ENCODE results near the gene CCL26.
"Not testable (repeated sequence)": the region's sequence is repeated elsewhere in the genome, so short reads cannot be mapped to it uniquely, and the experiment has no call there.

CCL26 gene

DNA sequence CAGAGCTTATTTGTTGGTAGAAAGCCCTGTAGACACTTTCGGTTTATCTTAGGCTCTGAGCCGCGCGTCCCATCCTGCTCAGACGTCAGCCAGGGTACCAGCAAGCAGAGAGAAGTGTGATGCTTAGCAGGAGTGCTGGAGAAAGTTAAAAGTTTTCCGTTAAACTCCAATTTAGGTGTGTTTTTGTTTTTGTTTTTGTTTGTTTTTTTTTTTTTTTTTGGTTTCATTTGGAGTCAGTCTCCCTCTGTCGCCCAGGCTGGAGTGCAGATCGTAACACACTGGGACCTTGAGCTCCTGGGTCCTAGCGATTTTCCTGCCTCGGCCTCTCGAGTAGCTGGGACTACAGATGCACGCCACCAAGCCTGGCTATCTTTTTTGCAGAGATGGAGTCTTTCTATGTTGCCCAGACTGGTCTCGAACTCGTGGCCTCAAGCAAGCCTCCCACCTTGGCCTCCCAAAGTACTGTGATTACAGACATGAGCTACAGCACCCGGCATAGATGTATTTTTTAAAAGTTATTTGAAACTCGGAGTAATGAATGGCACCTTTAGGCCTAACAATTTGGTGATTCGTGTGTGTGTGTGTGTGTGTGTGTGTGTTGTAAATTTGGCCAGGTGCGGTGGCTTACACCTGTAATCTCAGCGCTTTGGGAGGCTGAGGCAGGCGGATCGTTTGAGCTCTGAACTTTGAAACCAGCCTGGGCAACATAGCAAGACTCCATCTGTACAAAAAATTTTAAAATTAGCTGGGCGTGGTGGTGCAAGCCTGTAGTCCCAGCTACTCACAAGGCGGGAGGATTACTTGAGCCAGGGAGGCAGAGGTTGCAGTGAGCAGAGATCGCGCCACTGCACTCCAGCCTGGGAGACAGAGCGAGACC is 32.0 kb downstream of the CCL26 start:
- DNase-seq (ENCODE audit: extremely low read depth in 1 of 2, low read depth in 1 of 2) = no peak

DNA sequence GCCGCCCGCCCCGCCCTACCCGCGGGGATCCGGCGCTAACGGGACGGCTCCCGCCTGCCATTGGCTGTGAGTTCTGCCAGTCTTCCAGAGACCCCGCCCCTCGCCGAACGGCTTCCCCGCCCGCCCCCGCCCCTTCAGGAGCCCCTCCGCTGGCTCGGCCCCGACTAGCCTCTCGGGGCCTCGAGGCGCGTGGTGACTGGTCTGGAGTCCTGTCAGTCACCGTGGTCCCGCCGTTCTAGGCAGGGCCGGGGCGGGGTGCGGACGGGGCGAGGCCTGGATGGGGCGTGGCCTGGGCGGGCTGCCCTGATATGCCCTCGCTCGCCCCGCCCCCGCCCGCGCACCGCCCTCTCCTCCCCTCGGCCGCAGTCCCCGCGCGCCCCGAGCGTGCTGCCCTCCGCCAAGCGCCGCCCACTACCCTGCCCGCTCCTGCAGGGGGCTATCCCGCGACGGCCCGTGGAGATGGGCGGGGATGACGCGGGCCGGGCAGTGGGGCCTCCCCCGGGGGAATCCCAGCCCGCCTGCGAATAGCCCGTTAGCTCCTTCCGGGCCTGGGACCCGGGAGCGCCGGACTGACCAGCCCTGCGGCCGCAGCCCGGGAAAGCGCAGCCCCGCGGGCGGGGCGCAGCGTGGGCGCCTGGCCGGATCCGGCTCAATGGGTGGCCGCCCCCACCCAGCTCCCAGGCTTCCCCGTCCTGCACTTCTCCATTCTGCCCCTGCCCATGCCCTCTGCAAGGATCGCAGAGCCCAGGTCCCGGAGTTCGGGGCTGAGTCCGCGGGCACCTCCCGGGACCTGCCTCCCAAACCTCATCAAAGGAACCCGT is 32.8 kb downstream of the CCL26 start:
- DNase-seq (ENCODE audit: extremely low read depth in 1 of 2, low read depth in 1 of 2) = peak; percentile 97 to 99

DNA sequence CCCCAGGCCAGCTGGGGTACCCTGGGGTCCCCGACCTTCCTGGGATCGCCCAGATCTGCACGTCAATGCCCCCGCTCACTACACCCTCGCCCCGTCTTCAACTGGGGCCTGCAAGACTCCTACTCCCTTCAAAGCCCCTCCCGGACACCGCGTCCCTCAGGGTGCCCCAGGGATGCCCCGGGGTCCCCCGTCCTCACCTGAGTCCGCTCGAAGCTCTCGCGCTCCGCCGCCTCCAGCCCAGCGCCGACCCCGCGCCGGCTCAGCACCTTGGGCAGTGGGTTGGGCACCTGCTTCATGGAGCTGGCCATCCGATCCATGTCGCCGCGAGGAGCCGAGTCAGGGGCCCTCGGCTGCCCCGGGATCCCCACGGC is 33.4 kb downstream of the CCL26 start, which contains the start of gene HIP1:
HIP1 (minus strand) TSS at position 338 of the 371 bp plus-strand sequence; CDS start at position 317, 21 bp downstream.
- no peak for DNase-seq (ENCODE audit: extremely low read depth in 1 of 2, low read depth in 1 of 2)

DNA sequence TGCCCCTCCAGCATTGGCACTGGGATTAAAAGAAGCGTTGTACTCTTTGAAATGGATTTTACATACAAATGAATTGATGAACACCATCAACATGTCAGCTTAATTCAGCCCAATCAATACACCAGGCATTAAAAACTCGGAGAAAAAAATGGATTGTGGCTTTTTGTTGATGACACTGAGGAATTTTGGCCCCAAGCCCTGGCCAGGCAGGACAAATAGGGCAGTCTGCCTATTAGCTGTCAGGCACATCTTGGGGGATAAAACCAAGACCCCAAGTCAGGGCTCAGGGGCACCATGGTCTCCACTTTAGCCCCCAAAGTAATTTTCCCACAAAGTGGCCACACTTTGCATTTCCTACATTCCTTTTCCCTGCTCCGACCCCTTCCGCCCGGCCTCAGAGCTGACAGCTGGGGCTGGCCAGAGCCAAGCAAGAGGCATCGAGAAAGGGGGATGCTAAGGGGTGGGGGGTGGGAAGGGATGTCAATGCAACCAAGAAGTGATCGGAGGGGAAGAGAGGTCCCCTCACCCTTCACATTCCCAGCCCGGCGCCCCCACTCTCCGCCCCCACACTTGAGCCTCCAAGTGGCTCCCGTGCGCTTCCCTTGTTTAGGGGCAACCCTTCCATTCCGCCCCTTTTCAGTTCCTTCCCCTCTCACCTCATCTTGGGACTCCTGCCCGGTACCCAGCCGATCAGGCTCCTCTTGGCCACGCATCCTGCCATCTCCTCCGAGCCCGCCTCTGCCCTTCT is 34.0 kb downstream of the CCL26 start:
- no peak for DNase-seq (ENCODE audit: extremely low read depth in 1 of 2, low read depth in 1 of 2)

DNA sequence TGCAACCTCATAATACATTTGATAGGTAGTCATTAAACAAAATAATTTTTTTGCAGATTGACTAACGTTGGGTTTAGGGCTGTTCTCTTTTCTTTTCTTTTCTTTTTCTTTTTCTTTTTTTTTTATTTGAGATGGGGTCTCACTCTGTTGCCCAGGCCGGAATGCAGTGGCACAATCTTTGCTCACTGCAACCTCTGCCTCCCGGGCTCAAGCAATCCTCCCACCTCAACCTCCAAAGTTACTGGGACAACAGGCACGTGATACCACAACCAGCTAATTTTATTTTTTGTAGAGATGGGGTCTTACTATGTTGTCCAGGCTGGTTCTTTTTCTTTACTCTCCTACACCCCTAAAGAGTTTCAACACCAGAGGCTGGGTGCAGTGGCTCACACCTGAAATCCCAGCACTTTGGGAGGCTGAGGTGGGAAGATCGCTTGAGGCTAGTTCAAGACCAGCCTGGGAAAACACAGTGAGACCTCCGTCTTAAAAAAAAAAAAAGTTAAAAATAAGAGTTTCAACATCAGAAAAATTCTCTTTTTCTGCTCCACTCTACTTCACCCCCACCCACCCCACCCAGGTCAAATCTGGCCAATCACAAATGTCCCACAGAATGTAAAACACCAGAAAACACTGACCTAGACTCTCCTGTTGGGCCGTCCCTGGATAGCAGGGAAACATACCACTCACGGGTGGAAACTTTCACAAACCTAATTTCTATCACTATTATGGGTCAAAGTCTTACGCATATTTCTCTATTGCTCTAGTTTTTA is 36.2 kb downstream of the CCL26 start:
- no peak for DNase-seq (ENCODE audit: extremely low read depth in 1 of 2, low read depth in 1 of 2)

DNA sequence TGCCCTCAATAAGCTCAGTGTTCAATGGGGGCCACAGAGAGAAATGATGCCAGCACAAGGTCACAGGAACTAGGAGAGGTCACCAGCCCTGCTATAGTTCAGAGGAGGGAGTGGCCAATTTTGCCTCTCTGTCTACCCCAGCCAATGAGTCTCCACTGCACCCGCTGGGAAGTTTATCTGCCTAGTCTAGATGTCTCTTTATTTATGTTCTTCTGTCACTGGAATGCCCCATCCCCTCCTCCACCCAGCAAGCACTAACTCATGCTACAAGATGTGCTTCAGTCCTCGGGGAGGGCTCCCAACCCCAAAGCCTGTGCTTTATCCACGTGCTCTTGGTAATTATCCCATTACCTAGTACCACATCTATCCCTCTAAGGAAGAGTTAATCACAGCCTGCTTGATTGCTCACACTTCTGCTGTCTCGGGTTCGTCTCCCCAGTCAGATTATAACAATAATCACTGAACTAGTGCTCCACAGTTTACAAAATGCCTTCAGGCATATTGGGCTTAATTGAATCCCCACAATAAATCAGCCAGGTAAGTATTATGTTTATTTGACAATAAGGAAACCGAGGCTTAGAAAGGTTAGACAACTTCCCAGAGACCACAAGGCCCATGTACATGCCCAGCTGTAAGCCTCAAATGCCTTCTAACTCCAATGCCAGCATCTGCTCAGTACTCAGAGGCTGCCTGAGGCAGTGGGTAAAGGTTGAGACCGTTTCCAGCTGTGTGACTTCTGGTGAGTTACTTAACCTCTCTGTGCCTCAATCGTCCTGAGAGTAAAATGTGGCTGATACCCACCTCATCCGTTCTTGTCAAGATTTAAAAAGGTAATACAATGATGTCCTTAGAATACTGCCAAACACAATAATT is 37.2 kb downstream of the CCL26 start:
- no peak for DNase-seq (ENCODE audit: extremely low read depth in 1 of 2, low read depth in 1 of 2)

DNA sequence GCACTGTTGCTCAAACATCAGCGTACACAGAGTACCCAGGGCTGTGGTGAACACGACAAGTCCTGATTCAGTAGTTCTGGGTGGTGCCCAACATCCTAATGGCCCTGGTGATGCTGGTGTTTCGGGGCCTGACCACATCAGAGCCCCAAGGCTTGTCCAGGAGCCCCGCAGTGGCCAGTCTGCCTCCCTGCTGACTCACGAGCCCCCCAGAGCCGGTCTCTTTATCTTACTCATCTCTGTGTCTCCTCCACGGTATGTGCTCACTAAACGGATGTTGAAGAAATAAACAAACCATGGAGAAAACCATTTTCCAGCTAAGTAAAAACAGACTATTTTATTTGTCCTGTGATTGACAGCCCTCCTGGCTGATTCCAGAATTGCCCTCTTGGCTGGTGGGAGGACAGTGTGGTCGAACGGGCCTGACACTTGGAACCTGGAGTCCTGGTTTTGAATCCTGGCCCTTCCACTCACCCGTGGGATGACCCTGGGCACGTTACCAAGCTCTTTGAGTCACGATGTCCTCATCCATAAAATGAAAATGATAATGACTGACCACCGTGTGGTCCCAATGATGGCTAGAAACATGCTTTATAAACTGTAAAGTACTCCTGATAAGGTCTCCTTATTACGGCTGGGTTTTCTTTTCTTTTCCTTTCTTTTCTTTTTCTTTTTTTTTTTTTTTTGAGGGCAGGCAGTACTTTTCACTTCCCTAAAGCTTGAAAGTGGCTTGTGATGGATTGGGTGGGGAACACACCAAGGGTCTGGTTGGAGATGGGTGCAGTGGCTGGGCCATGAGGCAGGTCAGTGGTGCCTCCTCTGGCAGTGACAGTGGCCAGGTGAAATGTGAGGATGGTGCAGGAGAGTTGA is 39.0 kb downstream of the CCL26 start:
- DNase-seq (ENCODE audit: extremely low read depth in 1 of 2, low read depth in 1 of 2) = no peak

DNA sequence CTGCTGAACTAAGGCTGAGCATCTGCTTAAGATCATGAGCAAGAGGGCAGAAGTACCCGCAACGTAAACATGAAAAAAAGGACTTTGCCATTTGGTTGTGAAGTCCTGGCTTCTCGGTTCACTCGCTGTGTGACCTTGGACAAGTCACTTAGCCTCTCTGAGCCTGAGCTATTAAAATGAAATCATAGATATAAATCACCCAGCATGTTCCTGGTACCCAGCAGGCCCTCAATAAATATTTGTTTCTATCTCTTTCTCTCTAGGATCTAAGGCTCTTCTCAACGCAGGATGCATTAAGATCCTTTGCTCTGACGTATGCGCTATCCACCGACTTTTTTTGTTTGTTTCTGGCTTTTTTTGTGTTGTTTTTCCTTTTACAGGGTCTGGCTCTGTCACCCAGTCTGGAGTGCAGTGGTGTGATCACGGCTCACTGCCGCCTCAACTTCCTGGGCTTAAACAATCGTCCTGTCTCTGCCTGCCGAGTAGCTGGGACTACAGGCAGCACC is 39.9 kb downstream of the CCL26 start:
- DNase-seq (ENCODE audit: extremely low read depth in 1 of 2, low read depth in 1 of 2) = no peak

DNA sequence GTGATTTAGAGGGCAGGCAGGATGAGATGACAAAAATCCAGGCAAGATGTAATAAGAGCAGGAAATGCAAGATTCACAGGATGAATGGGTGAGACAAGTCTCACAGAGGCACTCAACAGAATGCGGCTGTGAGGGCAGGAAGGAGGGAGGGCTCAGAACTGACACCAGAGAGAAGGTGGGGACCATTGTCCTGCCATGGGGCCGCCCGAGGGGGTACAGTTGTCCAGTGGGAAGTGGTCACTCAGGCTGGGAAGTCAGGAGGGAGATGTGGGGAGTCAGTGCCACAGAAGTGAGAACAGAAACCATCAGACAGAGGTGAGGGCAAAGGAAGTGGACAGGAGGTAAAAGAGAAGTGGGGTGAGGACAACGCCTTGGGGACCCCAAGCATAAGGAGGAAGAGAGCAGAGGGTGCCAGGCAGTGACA is 42.1 kb downstream of the CCL26 start:
- DNase-seq (ENCODE audit: extremely low read depth in 1 of 2, low read depth in 1 of 2) = no peak

DNA sequence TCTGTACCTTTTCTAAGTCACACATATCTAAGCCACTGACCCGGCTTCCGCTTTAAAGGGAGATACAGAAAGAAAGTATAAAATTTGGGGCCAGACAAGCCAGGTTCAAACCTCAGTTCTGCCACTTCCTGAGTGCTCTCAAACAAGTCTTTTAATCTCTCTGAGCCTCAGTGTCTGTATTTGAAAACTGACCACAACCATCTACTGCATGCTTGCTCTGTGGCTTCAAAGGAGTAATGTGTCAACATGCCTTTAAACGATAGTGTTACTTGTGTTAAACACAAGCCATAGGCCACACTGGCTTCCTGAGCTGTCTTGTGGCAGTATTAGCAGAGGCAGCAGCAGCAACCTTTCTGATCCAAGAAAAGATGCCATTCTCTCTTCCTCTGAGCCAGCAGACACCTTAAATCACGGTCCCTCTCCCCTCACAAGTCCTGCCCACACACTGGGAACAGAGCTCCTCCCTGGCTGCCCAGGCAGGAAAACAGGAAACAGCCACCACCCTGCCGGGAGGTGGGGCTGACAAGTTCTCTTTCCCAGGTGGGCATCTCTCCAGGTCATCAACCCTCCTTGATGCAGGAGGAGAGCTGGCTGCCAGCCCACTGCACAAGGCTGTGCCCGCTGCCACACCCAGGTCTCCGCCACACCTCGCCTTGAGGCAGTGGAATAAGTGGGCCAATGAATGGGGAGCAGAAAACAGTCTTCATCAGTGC is 44.0 kb downstream of the CCL26 start:
- no peak for DNase-seq (ENCODE audit: extremely low read depth in 1 of 2, low read depth in 1 of 2)

DNA sequence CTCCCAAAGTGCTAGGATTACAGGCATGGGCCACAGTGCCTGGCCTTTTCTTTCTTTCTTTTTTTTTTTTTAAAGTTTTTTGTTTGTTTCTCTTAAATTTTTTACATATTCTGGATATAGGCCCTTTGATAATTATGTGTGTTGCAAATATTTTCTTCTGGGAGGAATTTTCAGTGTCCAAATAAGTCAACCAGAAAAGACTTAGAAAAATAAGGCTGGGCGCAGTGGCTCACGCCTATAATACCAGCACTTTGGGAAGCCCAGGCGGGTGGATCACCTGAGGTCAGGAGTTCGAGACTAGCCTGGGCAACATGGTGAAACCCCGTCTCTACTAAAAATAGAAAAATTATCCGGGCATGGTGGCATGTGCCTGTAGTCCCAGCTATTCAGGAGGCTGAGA is 44.7 kb downstream of the CCL26 start:
- DNase-seq (ENCODE audit: extremely low read depth in 1 of 2, low read depth in 1 of 2) = not testable (repeated sequence)

DNA sequence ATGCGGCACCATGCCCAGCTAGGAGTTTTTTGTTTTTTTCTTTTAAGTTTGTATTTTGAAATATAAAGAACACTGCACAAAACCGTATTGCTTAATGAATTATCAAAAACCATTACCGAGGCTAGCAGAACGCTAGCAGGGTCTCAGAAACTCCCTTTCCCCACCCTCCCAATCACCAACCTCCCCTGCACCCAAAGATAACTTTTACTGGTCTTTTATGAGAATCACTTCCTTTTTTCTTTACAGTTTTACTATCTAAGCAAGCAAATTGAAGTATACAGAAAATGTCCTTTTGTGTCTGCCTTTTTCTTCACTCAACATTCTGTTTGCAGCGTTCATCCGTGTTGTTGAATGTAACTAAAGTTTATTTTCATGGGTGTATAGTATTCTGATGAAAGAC is 46.7 kb downstream of the CCL26 start:
- no peak for DNase-seq (ENCODE audit: extremely low read depth in 1 of 2, low read depth in 1 of 2)

DNA sequence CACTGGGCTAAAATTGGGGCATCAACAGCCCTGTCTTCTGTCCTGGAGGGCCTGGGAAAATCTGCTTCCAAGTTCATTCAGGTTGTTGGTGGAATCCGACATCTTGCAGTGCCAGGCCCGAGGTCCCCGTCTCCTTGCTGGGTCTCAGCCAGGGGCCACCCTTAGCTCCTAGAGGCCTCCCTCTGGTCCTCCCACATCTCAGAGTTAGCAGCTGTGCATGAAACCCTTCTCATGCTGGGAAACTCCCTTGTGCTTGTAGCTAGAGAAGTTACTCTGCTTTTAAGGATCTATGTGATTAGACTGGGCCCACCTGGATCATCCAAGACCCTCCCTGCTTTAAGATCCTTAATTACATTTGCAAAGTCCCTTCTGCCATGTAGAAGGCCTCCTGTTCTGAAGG is 48.6 kb downstream of the CCL26 start:
- DNase-seq (ENCODE audit: extremely low read depth in 1 of 2, low read depth in 1 of 2) = no peak

DNA sequence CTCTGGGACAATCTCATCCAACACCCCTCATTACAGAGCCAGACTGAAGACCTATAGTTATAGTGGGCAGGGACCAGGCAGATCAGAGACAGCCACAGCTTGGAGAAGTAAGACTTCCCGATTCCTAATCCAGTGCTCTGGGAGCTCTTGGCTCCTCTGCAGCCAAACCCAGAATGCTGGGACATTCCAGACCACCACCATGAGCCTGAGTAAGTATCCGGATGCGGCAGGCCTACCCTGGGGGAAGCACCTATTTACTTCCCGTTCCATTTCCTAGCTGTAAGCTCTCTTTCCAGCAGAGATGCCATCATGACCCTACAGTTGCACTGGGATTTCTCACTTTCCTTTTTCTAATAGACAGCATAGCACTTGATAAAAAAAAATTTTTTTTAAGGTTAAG is 49.6 kb downstream of the CCL26 start:
- no peak for DNase-seq (ENCODE audit: extremely low read depth in 1 of 2, low read depth in 1 of 2)

DNA sequence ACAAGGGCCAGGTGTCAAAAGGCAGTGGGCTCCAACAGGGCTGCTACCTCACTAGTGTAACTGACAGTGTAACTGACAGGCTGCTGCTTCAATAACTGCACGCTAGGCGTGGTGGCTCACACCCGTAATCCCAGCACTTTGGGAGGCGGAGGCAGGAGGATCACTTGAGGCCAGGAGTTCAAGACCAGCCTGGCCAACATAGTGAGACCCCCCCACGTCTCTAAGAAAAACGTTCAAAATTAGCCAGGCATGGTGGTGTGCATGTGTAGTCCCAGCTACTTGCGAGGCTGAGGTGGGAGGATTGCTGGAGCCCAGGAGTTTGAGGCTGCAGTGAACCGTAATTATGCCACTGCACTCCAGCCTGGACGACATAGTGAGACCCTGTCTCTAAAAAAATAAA is 50.1 kb downstream of the CCL26 start:
- DNase-seq (ENCODE audit: extremely low read depth in 1 of 2, low read depth in 1 of 2) = not testable (repeated sequence)

DNA sequence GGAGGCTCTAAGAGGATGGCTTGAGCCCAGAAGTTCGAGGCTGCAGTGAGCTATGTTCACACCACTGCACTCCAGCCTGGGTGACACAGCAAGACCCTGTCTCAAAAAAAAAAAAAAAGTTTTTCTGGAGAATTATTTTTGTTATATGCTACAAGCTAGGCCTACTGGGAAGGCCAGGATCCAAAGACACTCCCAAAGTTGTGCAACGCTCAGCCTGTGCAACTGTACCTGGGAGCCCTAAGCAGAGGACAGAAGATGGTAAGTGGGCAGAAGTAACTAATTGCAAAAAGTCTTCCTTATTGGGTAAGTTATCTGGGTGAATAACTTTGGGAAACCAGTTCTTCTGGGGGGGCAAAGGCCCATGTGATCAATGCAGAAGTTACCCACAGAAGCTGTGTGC is 50.6 kb downstream of the CCL26 start:
- DNase-seq (ENCODE audit: extremely low read depth in 1 of 2, low read depth in 1 of 2) = no peak

DNA sequence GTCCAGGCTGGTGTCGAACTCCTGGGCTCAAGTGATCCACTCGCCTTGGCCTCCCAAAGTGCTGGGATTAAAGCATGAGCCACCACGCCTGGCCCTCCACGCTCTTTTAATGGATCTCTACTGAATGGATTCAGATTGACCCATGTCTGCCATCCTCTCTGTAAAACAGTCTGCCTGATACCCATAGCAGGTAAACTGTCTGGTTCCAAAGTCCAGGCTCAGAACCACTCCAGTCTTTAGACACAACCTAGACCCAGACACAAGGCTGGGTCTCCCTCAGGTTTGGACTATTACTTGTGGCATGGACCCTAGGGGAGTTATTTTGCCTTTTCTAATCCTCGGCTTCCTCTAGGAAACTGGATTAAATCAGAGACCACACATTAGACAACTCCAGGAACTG is 52.4 kb downstream of the CCL26 start:
- no peak for DNase-seq (ENCODE audit: extremely low read depth in 1 of 2, low read depth in 1 of 2)
